Prostate gland (tissue), 2 donors: ENCODE measurements around the gene PHACTR2. TPM values are rescaled to one million over a fixed set of nuclear protein-coding genes. Genes with fewer than 3 reads are reported as not detected.
"Not testable (repeated sequence)": the region's sequence is repeated elsewhere in the genome, so short reads cannot be mapped to it uniquely, and the experiment has no call there.

Experiments
- DNase-seq: peaks from one replicate; pipeline ENCODE4 v3.0.0-alpha.2; 2019; ENCODE audit warnings: low spot score
- H3K27ac ChIP-seq, 2 donors: fragments of 200-600 bp; sonication (generic); 2 replicates each; pipeline ENCODE4 v1.5.1; 2017 to 2019
- H3K27me3 ChIP-seq: fragments of 200-600 bp; sonication (generic); replicated peaks from 2 replicates; pipeline ENCODE4 v1.5.1; 2019; ENCODE audit not compliant: insufficient read depth
- H3K36me3 ChIP-seq, 2 donors: fragments of 200-600 bp; sonication (generic); 1 replicate in 1 of 2; 2 replicates in 1 of 2; pipeline versions ENCODE4 v1.5.1 to v1.8.1; 2017 to 2019
- H3K4me1 ChIP-seq: fragments of 200-600 bp; sonication (generic); replicated peaks from 2 replicates; pipeline ENCODE4 v1.5.1; 2019
- H3K4me3 ChIP-seq, 2 donors: fragments of 200-600 bp; sonication (generic); 2 replicates each; pipeline ENCODE4 v1.5.1; 2017 to 2019
- H3K9me3 ChIP-seq: fragments of 200-600 bp; sonication (generic); 2 replicates; pipeline ENCODE4 v1.5.1; 2017
- POLR2A ChIP-seq: fragments of 450-650 bp; IDR thresholded peaks from one replicate; pipeline ENCODE4 v1.6.1; 2016; ENCODE audit warnings: antibody characterized with exemption, mild to moderate bottlenecking
- POLR2AphosphoS5 ChIP-seq: sonication (generic); formaldehyde crosslinking; IDR thresholded peaks from one replicate; pipeline ENCODE4 v1.6.1; 2017; ENCODE audit warnings: antibody characterized with exemption
- WGBS: methylation state at CpG from one replicate; pipeline ENCODE4 v1.1.5; 2018; 5-methylcytosine and 5-hydroxymethylcytosine counted together
- intact Hi-C: fragments of 100-400 bp; cut with DNase I; formaldehyde crosslinking; loops from one replicate; pipeline ENCODE4 v1.14.2; 2022
- total RNA-seq, 2 donors: library from RNA; depleted of rRNA; stranded (reverse); fragments of >200 nt; gene quantifications; one replicate each; pipeline ENCODE4 v1.1.0, GENCODE V29; 2016
- TF ChIP-seq, protein P1 (sequence below), 4 experiments: fragments of 200-600 bp in 2 of 4; fragments of 450-650 bp in 2 of 4; sonication (generic) in 2 of 4; IDR thresholded peaks; 1 replicate in 3 of 4; 2 replicates in 1 of 4; pipeline ENCODE4 v1.5.1; 2016 to 2019; ENCODE audit warnings: antibody characterized with exemption in 4 of 4, mild to moderate bottlenecking in 2 of 4, moderate library complexity in 2 of 4

Gene PHACTR2
- total RNA-seq, 2 donors from 2014 or later = 41.4 to 108 TPM

DNA sequence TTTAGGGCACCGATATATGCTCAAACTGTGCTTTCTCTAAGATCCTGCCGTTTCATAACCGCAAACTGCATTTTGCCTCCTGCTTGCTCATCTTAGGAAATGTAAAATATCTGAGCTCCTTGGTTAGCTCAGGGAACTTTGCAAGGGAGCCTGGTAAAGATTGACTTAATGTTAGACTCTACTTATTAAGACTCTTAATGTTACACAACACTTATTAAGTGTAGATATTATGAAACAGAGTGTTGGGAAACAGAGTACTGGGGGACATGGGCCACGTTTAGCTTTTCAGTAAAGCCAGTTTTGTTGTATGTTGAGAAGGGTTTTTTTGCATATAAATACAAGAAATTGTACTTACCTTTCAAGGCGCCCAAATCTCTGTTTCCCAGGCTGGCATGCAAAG, 167.3 kb downstream of the PHACTR2 start:
- intact Hi-C loops = loop anchor here (10.0 kb wide), 1 partner anchor 370 kb away; no protein-coding TSS in a partner anchor
- Histone ChIP-seq H3K4me3 (no peak overlapping the region), H3K36me3 (no peaks in the 10 kb centered on the region), H3K4me1 (peaks cover 5% of the 10 kb centered on the region), H3K27me3 (no peaks in the 10 kb centered on the region), H3K9me3 (no peaks in the 10 kb centered on the region), H3K27ac (no peak overlapping the region)
- TF ChIP-seq POLR2A (no peak), POLR2AphosphoS5 (no peak)
- TF ChIP-seq, protein P1, sequence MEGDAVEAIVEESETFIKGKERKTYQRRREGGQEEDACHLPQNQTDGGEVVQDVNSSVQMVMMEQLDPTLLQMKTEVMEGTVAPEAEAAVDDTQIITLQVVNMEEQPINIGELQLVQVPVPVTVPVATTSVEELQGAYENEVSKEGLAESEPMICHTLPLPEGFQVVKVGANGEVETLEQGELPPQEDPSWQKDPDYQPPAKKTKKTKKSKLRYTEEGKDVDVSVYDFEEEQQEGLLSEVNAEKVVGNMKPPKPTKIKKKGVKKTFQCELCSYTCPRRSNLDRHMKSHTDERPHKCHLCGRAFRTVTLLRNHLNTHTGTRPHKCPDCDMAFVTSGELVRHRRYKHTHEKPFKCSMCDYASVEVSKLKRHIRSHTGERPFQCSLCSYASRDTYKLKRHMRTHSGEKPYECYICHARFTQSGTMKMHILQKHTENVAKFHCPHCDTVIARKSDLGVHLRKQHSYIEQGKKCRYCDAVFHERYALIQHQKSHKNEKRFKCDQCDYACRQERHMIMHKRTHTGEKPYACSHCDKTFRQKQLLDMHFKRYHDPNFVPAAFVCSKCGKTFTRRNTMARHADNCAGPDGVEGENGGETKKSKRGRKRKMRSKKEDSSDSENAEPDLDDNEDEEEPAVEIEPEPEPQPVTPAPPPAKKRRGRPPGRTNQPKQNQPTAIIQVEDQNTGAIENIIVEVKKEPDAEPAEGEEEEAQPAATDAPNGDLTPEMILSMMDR (IDR thresholded peaks at IDR 0.05) = no peak
- DNase-seq = no peak
- 76% methylated on average over 5 of the region's 5 CpGs for WGBS

DNA sequence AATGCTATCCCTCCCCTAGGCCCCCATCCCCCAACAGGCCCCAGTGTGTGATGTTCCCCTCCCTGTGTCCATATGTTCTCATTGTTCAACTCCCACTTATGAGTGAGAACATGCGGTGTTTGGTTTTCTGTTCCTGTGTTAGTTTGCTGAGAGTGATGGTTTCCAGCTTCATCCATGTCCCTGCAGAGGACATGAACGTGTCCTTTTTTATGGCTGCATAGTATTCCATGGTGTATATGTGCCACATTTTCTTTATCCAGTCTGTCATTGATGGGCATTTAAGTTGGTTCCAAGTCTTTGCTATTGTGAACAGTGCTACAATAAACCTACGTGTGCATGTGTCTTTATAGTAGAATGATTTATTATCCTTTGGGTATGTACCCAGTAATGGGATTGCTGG, 173.9 kb downstream of the PHACTR2 start:
- H3K36me3 ChIP-seq = not testable (repeated sequence)

DNA sequence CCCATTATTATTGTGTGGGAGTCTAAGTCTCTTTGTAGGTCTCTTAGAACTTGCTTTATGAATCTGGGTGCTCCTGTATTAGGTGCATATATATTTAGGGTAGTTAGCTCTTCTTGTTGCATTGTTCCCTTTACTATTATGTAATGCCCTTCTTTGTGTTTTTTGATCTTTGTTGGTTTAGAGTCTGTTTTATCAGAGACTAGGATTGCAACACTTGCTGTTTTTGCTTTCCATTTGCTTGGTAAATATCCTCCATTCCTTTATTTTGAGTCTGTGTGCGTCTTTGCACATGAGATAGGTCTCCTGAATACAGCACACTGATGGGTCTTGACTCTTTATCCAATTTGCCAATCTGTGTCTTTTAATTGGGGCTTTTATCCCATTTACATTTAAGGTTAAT, 177.3 kb downstream of the PHACTR2 start:
- intact Hi-C loops, H3K27ac ChIP-seq, H3K27me3 ChIP-seq, H3K4me3 ChIP-seq, H3K4me1 ChIP-seq, DNase-seq, H3K9me3 ChIP-seq: not testable (repeated sequence)
- H3K36me3 ChIP-seq = peaks cover 0 to 14% of the 10 kb centered on the region in 2 donors
- WGBS = 93% methylated on average over 1 of the region's 1 CpG

More for the DNA sequence above, 173.9 kb downstream of the PHACTR2 start:
- DNase-seq, intact Hi-C loops, H3K9me3 ChIP-seq, H3K4me3 ChIP-seq, H3K4me1 ChIP-seq, H3K27ac ChIP-seq, H3K27me3 ChIP-seq: not testable (repeated sequence)
- WGBS = 94% methylated on average over 3 of the region's 3 CpGs

DNA sequence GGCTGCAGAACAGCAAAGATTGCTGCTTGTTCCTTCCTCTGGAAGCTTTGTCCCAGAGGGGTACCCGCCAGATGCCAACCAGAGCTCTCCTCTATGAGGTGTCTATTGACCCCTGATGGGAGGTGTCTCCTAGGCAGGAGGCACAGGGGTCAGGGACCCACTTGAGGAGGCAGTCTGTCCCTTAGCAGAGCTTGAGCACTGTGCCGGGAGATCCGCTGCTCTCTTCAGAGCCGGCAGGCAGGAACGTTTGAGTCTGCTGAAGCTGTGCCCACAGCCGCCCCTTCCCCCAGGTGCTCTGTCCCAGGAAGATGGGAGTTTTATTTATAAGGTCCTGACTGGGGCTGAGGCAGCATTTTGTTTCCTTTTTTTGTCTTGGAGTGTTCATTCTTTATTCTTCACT, 179.0 kb downstream of the PHACTR2 start:
- DNase-seq, H3K4me1 ChIP-seq, H3K27ac ChIP-seq, H3K36me3 ChIP-seq, H3K27me3 ChIP-seq, H3K4me3 ChIP-seq, H3K9me3 ChIP-seq, intact Hi-C loops: not testable (repeated sequence)
- WGBS = 99% methylated on average over 6 of the region's 6 CpGs

DNA sequence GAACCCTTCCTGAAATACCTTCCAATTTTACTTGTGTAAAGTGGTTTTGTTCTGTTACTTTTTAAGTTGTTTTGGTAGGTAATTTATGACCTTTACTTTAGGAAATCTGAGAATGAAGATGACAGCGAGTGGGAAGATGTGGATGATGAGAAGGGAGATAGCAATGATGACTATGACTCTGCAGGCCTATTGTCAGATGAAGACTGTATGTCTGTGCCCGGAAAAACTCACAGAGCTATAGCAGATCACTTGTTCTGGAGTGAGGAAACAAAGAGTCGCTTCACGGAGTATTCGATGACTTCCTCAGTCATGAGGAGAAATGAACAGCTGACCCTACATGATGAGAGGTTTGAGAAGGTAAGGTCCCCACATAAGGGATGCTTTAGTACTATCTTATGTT, 179.9 kb downstream of the PHACTR2 start:
- intact Hi-C loops = no loop called here

DNA sequence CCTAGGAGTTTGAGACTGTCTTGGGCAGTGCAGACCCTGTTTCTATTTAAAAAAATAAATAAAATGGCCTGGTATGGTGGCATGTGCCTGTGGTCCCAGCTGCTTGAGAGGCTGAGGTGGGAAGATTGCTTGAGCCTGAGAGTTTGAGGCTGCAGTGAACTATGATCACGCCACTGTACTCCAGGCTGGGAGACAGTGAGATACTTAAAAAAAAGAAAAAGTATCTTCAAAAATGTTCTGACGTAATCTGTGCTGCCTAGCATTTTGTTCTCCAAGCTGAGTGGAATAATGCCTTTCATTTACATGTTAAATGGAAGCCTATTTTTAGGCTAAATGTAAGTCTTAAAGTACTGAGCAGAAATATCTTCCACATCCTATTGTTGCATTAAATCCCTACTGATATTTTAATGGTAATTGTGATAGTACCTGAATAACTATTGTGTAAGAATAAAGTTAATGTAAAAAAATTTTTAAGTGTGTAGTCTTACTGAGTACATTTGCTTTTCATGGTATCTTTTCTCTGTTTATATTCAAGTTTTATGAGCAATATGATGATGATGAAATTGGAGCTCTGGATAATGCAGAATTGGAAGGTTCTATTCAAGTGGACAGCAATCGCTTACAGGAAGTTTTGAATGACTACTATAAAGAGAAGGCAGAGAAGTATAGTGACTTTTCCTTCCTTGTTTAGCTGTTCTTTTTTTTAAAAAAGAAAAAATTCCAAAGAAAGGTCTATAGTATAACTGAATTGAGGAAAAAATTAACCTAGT, 182.3 kb downstream of the PHACTR2 start:
- no peak for DNase-seq
- H3K4me1 ChIP-seq = no peaks in the 10 kb centered on the region
- no peak overlapping the region for H3K27ac ChIP-seq
- TF ChIP-seq, protein P1 (IDR thresholded peaks at IDR 0.05) = no peak
- no peak for TF ChIP-seq POLR2A
- no peak for TF ChIP-seq POLR2AphosphoS5
- WGBS = 92% methylated on average over 3 of the region's 3 CpGs
- no peak overlapping the region for H3K4me3 ChIP-seq
- intact Hi-C loops = no loop called here
- H3K9me3 ChIP-seq = no peaks in the 10 kb centered on the region
- H3K27me3 ChIP-seq = no peaks in the 10 kb centered on the region
- H3K36me3 ChIP-seq = peaks cover 0 to 8% of the 10 kb centered on the region in 2 donors

More for the DNA sequence above, 179.9 kb downstream of the PHACTR2 start:
- Histone ChIP-seq H3K4me1 (no peaks in the 10 kb centered on the region), H3K27me3 (no peaks in the 10 kb centered on the region), H3K4me3 (no peak overlapping the region), H3K36me3 (peaks cover 0 to 8% of the 10 kb centered on the region in 2 donors), H3K27ac (no peak overlapping the region), H3K9me3 (no peaks in the 10 kb centered on the region)
- TF ChIP-seq POLR2A = no peak
- TF ChIP-seq POLR2AphosphoS5 = no peak
- TF ChIP-seq, protein P1 (IDR thresholded peaks at IDR 0.05) = no peak
- no peak for DNase-seq
- WGBS = 68% methylated on average over 5 of the region's 5 CpGs
